Measurements from ENCODE around the gene MRPL43.

Gene MRPL43

DNA sequence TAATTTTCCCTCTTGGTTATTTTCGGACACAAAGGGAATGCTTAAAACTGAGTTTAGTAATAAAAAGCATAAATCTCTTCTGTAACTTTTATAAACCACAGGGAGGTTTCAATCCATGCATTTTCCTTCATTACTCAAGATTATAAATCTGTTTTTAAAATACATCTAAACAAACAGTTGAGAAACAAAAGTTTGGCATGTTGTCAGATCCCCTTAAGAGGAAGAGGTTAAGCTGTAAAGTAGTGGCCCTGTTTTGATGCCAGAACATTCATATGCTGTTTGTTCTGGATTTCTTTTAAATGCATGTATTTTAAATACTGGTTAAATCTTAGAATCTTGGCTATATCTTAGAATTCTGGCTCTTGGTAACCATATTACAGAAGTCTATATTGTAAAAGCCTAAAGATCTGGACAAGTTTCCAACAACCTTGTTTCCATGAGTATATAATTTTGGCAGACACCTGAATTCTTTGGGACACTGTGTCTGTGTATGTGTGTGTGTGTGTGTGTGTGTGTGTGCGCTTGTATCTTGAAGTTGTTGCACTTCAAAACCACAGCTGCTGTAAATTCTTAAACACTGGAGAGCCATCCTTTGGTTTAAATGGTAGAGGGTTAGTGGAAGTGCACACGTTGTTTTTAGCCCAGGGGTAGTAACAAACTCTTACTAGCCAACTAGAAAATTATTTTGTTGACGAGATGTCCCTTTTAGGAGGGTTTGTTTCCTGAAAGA lies 24.8 kb downstream of the MRPL43 start:
- DNase-seq: no peak

- no peak for DNase-seq
Measured at GRCh38 chr10:100960251-100960650, 27.0 kb downstream of the MRPL43 start.

GRCh38 chr10:100948916-100949315 lies 38.4 kb downstream of the MRPL43 start:
- no peak for DNase-seq

GRCh38 chr10:100945754-100946153 lies 41.5 kb downstream of the MRPL43 start:
- DNase-seq: no peak

GRCh38 chr10:100943508-100943907 lies 43.8 kb downstream of the MRPL43 start:
- DNase-seq: no peak

- no peak for DNase-seq
Measured at GRCh38 chr10:100942229-100942628, 45.1 kb downstream of the MRPL43 start.

GRCh38 chr10:100939763-100940344 lies 47.4 kb downstream of the MRPL43 start:
- no peak for DNase-seq
